GF-D8 (cell line): ENCODE results near the gene CDCP2.

Experiments used
- DNase-seq: peaks from one replicate; lab custom pipeline; 2025; lab: John Stamatoyannopoulos, UW

CDCP2 gene

DNA sequence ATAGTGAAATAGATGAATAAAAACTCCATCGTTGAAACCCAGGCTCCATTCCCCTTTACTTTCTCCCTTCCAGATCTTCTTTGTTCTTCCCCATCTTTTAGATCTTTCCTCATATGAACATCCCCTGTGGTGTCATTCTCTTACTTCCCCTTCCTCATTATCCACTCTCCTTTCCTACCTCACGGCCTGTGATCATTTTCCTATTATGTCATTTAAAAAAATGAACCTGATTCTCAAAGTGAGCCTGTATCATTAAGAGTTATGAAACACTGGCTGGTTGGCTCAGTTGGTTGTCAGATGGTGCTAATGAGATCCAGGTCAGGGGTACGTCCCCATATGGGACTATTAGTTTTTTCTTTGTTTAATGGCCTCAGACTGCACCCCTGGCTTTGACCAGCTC is 61.1 kb downstream of the CDCP2 start:
- no peak for DNase-seq

DNA sequence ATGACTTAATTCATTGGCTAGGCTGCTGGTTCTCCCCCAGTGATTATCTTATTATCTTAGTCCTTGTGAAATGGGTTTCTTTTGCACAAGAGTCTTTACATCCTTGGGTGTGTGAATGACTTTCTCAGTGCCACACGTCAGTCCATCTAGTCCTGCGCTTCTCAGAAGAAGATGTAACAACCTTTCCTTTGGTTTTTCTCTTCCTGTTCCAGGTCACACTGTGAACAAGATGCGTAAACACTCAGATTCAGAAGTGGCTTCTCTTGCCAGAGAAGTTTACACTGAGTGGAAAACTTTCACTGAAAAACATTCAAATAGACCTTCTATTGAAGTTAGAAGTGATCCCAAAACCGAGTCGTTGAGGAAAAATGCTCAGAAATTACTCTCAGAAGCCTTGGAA is 64.4 kb downstream of the CDCP2 start:
- no peak for DNase-seq

DNA sequence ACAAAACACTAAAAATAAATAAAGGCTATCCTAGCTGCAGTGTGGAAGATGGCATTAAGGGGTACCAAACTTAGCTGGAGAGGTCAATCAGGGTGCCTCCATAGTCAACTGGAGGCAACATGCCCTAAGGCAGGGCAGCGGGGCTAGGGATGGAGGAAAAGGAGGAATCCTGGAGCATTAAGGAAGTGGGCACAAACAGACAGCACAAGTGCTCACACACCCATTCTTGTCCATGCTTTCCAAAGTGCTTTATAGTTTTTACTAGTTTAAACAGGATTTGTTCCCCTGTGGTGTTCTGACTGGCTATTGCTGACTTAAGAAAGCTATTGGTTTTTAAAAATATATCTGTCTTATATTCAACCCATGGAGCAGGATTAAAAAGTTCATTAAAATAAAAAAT is 66.0 kb downstream of the CDCP2 start:
- no peak for DNase-seq

DNA sequence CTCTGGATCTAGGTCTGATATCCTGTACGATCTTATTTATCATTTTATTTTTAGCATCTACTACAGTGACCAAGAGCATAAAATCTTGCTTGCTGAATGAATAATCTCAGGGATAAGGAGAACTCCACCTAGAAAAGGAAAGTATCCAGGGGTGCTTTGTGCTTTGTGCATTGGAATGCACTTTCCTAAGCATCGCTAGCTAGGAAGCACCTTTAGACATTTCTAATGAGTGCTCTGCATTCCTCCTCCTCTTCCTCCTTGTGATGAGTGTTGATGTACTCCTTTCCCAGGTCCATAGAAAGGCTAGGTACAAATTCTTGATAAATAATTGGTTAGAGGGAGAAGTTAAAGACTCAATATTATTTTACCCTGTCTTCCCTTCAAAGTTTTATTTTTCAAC is 68.0 kb downstream of the CDCP2 start:
- DNase-seq = no peak
